ENCODE measurements around the gene IGSF3. TPM values are rescaled to one million over a fixed set of nuclear protein-coding genes. Genes with fewer than 3 reads are reported as not detected.

The IGSF3 gene
- total RNA-seq, 2 donors from 2014 or later = 23.2 to 30.4 TPM

- TF ChIP-seq POLR2AphosphoS5 (IDR thresholded peaks at IDR 0.05) (no peak), POLR2A (IDR thresholded peaks at IDR 0.05) (no peak)
- no peak for DNase-seq (ENCODE audit: low spot score)
- no peaks in the 10 kb centered on the region for H3K9me3 ChIP-seq
- H3K36me3 ChIP-seq = no peaks in the 10 kb centered on the region
- intact Hi-C loops (cut with DNase I) = no loop called here
- no peaks in the 10 kb centered on the region for H3K27me3 ChIP-seq (replicated peaks; ENCODE audit: insufficient read depth)
- 95% methylated on average over 13 of the region's 13 CpGs for WGBS
- H3K27ac ChIP-seq = no peak overlapping the region
- H3K4me1 ChIP-seq (replicated peaks) = no peaks in the 10 kb centered on the region
- no peak overlapping the region for H3K4me3 ChIP-seq
Measured at GRCh38 chr1:116531917-116532316, 135.6 kb downstream of the IGSF3 start.

- 84% methylated on average over 3 of the region's 3 CpGs for WGBS
- no peaks in the 10 kb centered on the region for H3K9me3 ChIP-seq
- TF ChIP-seq POLR2AphosphoS5 (IDR thresholded peaks at IDR 0.05) = no peak
- TF ChIP-seq POLR2A (IDR thresholded peaks at IDR 0.05) = no peak
- TF ChIP-seq CTCF (IDR thresholded peaks at IDR 0.05) = no peak
- H3K4me3 ChIP-seq = no peak overlapping the region
- no peaks in the 10 kb centered on the region for H3K36me3 ChIP-seq
- H3K27ac ChIP-seq = no peak overlapping the region
- intact Hi-C loops (cut with DNase I) = no loop called here
- no peak for DNase-seq (ENCODE audit: low spot score)
- H3K27me3 ChIP-seq (replicated peaks; ENCODE audit: insufficient read depth) = no peaks in the 10 kb centered on the region
- H3K4me1 ChIP-seq (replicated peaks) = no peaks in the 10 kb centered on the region
Measured at GRCh38 chr1:116529681-116530080, 137.9 kb downstream of the IGSF3 start.

- no peak for DNase-seq (ENCODE audit: low spot score)
- Histone ChIP-seq H3K27me3 (replicated peaks; ENCODE audit: insufficient read depth) (no peaks in the 10 kb centered on the region), H3K9me3 (no peaks in the 10 kb centered on the region), H3K27ac (no peak overlapping the region), H3K36me3 (no peaks in the 10 kb centered on the region), H3K4me3 (no peak overlapping the region), H3K4me1 (replicated peaks) (no peaks in the 10 kb centered on the region)
- intact Hi-C loops (cut with DNase I) = no loop called here
- 94% methylated on average over 3 of the region's 3 CpGs for WGBS
- TF ChIP-seq CTCF (IDR thresholded peaks at IDR 0.05) (no peak), POLR2AphosphoS5 (IDR thresholded peaks at IDR 0.05) (no peak), POLR2A (IDR thresholded peaks at IDR 0.05) (no peak)
Measured at GRCh38 chr1:116529199-116529631, 138.3 kb downstream of the IGSF3 start.

GRCh38 chr1:116528329-116529083 is 139.0 kb downstream of the IGSF3 start:
- no peak for DNase-seq (ENCODE audit: low spot score)
- Histone ChIP-seq H3K27ac (no peak overlapping the region), H3K4me1 (replicated peaks) (no peaks in the 10 kb centered on the region), H3K36me3 (no peaks in the 10 kb centered on the region), H3K27me3 (replicated peaks; ENCODE audit: insufficient read depth) (no peaks in the 10 kb centered on the region), H3K9me3 (no peaks in the 10 kb centered on the region), H3K4me3 (no peak overlapping the region)
- intact Hi-C loops (cut with DNase I) = no loop called here
- WGBS = 88% methylated on average over 1 of the region's 1 CpG
- TF ChIP-seq POLR2A (IDR thresholded peaks at IDR 0.05) = no peak
- TF ChIP-seq POLR2AphosphoS5 (IDR thresholded peaks at IDR 0.05) = no peak
- TF ChIP-seq CTCF (IDR thresholded peaks at IDR 0.05) = no peak

GRCh38 chr1:116525440-116525839 is 142.1 kb downstream of the IGSF3 start:
- intact Hi-C loops (cut with DNase I) = no loop called here
- Histone ChIP-seq H3K4me1 (replicated peaks) (no peaks in the 10 kb centered on the region), H3K36me3 (no peaks in the 10 kb centered on the region), H3K27me3 (replicated peaks; ENCODE audit: insufficient read depth) (no peaks in the 10 kb centered on the region), H3K4me3 (no peak overlapping the region), H3K9me3 (no peaks in the 10 kb centered on the region), H3K27ac (no peak overlapping the region)
- no peak for DNase-seq (ENCODE audit: low spot score)
- TF ChIP-seq POLR2A (IDR thresholded peaks at IDR 0.05) (no peak), CTCF (IDR thresholded peaks at IDR 0.05) (no peak), POLR2AphosphoS5 (IDR thresholded peaks at IDR 0.05) (no peak)
- WGBS = 96% methylated on average over 2 of the region's 2 CpGs

MicroRNA genes within 50 kb of the gene (microRNA counts, 767-probe panel; counts per million panel counts)
- 0 to 431 counts per million in 2 donors for microRNA hsa-miR-320b
- microRNA hsa-miR-548ac = 0 to 431 counts per million in 2 donors

Small RNAs within 50 kb of the gene (microRNA-seq; reads per million reads assigned to microRNA genes)
- not detected for gene MIR320B1
- gene MIR548AC = not detected

Small RNAs within 50 kb of the gene (small RNA-seq; reads per million reads assigned to genes)
- gene MIR320B1 = 0 reads per million in 2 donors
- gene MIR548AC = 0 reads per million in 2 donors

Other genes with a start within 250 kb of the IGSF3 start
- gene CD58, start 96.7 kb downstream of the IGSF3 start, total RNA-seq = 10 to 100 TPM; 10.4 to 13.7 TPM
- gene CD2, start 86.7 kb upstream of the IGSF3 start, total RNA-seq = 1 to 10 TPM in 1 of 2 donors, under 1 TPM in 1; 0.57 to 1.3 TPM
- gene PTGFRN, start 242.2 kb upstream of the IGSF3 start, total RNA-seq = 10 to 100 TPM; 37.1 to 70.7 TPM